HCT116 (cell line): ENCODE results near the gene PPIL4.

Source experiments
- CTCF ChIP-seq, 3 experiments: fragments of 200-600 bp in 1 of 3; sonication (generic) in 1 of 3; IDR thresholded peaks in 2 of 3; conservative IDR thresholded peaks in 1 of 3; 2 replicates each; pipeline ENCODE4 v1.5.1; 2012 to 2017; ENCODE audit warnings: low read depth in 2 of 3, low read length in 2 of 3, antibody characterized with exemption in 1 of 3, borderline replicate concordance in 1 of 3, control low read depth in 1 of 3, mild to moderate bottlenecking in 1 of 3, mixed read lengths in 1 of 3, mixed run types in 1 of 3, moderate library complexity in 1 of 3; ENCODE audit not compliant: insufficient read depth in 1 of 3
- POLR2A ChIP-seq: IDR thresholded peaks from 2 replicates; pipeline ENCODE4 v1.7.0; 2011; ENCODE audit warnings: borderline replicate concordance; ENCODE audit not compliant: insufficient read depth, insufficient read length; ENCODE audit errors: extremely low read depth
- TF ChIP-seq, protein P1 (sequence below): IDR thresholded peaks from 2 replicates; pipeline ENCODE4 v1.6.1; 2012

DNA sequence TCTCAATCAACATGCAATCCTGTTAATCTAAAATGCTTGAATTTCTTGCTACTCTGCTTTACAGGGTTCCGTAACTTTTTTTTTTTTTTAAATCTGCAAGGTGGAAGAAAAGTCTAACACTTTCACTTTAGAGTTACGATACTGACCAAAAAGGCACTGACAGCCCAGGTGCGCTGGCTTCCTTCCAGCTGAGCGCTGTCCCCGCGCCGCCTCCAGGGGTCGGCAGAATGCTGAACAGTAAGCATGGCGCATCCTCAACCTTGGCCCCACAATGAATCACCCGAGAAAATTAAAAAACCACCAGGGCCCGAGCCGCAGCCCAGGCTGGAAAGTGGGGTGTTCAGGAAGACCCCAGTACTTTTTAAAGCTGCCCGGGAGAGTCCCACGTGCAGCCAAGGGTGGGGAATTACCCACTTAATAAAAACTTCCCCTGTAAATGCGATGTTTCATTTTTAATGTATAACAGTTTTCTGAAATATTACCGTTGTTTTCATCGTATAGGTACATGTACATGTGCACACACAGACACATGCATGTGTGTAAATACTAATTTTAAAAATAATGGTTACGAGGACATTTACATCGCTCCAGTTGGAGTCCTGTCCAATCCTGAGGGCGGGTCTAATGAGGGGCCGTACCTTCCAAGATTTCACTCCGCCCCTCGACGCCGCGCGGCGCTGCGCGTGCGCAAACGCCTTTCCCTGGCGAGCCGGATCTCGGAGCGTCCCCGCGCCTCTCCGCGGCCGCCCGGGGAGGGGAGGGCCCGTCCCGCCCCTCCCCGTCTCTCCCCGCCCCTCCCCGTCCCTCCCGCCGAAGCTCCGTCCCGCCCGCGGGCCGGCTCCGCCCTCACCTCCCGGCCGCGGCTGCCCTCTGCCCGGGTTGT lies 19.9 kb upstream of the PPIL4 start, which contains the start of gene GINM1:
- TF ChIP-seq CTCF (IDR thresholded peaks at IDR 0.05 in 2 of 3, conservative IDR thresholded peaks at IDR 0.05 in 1 of 3; ENCODE audit: borderline replicate concordance in 1 of 3, insufficient read depth in 1 of 3, low read depth in 2 of 3, low read length in 2 of 3) (peak; percentile 51 to 76 (median 75); a peak in 5 of 6 replicates), POLR2A (no peak)
- TF ChIP-seq, protein P1, sequence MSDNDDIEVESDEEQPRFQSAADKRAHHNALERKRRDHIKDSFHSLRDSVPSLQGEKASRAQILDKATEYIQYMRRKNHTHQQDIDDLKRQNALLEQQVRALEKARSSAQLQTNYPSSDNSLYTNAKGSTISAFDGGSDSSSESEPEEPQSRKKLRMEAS: peak; percentile 74; the same call in 1 of the 2 replicates
